ENCODE measurements around the gene RPL36.

DNA sequence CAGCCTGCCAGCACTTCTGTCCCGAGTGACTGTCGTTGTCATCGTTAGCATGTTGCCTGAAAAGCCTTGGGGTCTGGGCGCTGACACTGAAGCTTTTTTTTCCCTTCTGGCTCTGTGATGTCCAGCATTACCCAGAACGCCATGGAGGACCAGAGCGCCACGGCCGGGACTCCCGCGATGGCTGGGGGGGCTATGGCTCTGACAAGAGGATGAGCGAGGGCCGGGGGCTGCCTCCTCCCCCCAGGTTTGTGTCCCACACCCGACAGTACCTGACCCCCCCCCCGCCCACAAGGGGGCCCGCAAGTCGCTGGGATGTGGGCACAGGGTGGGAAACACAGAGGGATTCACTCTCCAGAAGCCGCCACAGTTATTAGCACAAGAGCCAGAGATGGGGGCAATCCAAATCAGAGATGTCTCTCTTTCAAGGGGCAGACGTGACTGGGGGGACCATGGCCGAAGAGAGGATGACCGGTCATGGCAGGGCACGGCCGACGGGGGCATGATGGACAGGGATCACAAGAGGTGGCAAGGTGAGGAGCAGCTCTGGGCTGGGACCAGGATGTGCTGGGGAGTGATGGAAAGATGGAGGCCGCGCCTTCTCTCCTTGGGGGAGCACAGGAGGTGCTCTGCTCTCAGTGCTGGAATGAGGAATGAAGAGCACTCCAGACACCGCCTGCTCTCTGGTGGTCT lies 23.0 kb upstream of the RPL36 start:
- TF ChIP-seq POLR2AphosphoS5 (IDR thresholded peaks at IDR 0.05; ENCODE audit: low read depth): no peak
- TF ChIP-seq, protein P1, sequence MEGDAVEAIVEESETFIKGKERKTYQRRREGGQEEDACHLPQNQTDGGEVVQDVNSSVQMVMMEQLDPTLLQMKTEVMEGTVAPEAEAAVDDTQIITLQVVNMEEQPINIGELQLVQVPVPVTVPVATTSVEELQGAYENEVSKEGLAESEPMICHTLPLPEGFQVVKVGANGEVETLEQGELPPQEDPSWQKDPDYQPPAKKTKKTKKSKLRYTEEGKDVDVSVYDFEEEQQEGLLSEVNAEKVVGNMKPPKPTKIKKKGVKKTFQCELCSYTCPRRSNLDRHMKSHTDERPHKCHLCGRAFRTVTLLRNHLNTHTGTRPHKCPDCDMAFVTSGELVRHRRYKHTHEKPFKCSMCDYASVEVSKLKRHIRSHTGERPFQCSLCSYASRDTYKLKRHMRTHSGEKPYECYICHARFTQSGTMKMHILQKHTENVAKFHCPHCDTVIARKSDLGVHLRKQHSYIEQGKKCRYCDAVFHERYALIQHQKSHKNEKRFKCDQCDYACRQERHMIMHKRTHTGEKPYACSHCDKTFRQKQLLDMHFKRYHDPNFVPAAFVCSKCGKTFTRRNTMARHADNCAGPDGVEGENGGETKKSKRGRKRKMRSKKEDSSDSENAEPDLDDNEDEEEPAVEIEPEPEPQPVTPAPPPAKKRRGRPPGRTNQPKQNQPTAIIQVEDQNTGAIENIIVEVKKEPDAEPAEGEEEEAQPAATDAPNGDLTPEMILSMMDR (conservative IDR thresholded peaks at IDR 0.05; ENCODE audit: low read depth in 2 of 2): no peak
- no peak for TF ChIP-seq EZH2 (IDR thresholded peaks at IDR 0.05; ENCODE audit: low read depth, unreplicated experiment)
- TF ChIP-seq STAT1 (IDR thresholded peaks at IDR 0.05; ENCODE audit: unreplicated experiment): no peak
- TF ChIP-seq REST (IDR thresholded peaks at IDR 0.05; ENCODE audit: unreplicated experiment): no peak
- no peak for TF ChIP-seq EZH2phosphoT487 (IDR thresholded peaks at IDR 0.05; ENCODE audit: unreplicated experiment)
- TF ChIP-seq ZNF114 (CRISPR knock-in tag; IDR thresholded peaks at IDR 0.05): no peak
- TF ChIP-seq JUNB (IDR thresholded peaks at IDR 0.05; ENCODE audit: unreplicated experiment): no peak
- TF ChIP-seq, protein P2, sequence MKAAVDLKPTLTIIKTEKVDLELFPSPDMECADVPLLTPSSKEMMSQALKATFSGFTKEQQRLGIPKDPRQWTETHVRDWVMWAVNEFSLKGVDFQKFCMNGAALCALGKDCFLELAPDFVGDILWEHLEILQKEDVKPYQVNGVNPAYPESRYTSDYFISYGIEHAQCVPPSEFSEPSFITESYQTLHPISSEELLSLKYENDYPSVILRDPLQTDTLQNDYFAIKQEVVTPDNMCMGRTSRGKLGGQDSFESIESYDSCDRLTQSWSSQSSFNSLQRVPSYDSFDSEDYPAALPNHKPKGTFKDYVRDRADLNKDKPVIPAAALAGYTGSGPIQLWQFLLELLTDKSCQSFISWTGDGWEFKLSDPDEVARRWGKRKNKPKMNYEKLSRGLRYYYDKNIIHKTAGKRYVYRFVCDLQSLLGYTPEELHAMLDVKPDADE (IDR thresholded peaks at IDR 0.05): no peak
- TF ChIP-seq CREB1 (CRISPR knock-in tag; IDR thresholded peaks at IDR 0.05; ENCODE audit: low read depth): no peak
